Stimulated activated naive CD8-positive, alpha-beta T cell treated with anti-CD3 and anti-CD28 coated beads, Interleukin-15, Interleukin-2, amounts not matched to agents 100 ng/mL and 50 ng/mL, for 24 hours (primary cell): ENCODE results near the gene FRAT2.

ENCODE experiments used
- H3K27ac Mint-ChIP-seq: one replicate; pipeline ENCODE4 v1.8.0; 2021; ENCODE audit warnings: mild to moderate bottlenecking, mixed read lengths
- H3K27me3 Mint-ChIP-seq: one replicate; pipeline ENCODE4 v1.8.0; 2021; ENCODE audit warnings: mixed read lengths
- H3K36me3 Mint-ChIP-seq: one replicate; pipeline ENCODE4 v1.8.0; 2021; ENCODE audit warnings: low read depth, mixed read lengths
- H3K4me1 Mint-ChIP-seq: one replicate; pipeline ENCODE4 v1.8.0; 2021; ENCODE audit warnings: low read depth, mixed read lengths
- H3K4me3 Mint-ChIP-seq: one replicate; pipeline ENCODE4 v1.8.0; 2021; ENCODE audit warnings: mild to moderate bottlenecking, mixed read lengths
- H3K9me3 Mint-ChIP-seq: one replicate; pipeline ENCODE4 v1.8.0; 2021; ENCODE audit warnings: mixed read lengths

Gene FRAT2

DNA sequence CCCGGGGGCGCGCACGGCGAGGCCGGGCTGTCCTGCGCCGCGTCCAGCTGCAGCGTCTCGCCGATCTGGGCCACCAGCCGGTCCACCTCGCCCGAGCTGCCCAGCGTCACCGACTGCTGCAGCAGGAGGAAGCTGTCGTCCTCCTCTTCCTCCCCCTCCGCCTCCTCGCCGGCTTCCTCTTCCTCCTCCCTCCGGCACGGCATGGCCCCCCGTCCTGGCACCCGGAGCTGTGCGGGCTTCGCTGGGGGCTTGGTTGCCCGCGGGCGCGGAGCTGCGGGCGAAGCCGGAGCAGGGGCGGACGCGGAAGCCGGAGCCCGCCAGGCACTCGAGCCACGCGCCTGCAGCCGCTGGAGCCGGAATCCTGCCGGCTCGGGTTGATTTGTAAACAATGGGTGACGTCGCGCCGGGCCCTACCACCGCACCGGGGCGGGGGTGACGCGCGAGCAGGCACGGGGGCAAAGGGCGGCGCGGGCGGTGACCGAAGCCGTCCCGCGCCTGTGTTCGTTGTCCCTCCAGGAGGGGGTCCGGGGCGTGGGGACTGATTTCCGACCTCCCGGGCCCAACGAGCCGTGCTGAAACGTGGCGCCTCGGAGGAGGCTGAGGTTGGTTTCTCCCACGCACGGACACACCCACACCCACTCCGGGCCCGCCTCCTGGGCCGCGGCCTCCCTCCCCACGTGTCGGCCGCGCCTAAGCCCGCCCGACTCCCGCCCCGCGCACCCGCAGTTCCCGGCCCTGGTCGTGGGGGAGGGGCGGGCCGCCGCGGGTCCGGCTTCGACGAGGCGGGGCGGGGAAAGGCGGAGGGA lies at the start of gene FRAT2:
Gene FRAT2, minus strand, starts transcription at position 360 of the 806 bp plus-strand sequence. Its CDS starts 157 bp downstream, at position 203.
- Mint-ChIP-seq H3K36me3 (peaks cover 9% of the 10 kb centered on the region), H3K27me3 (no peaks in the 10 kb centered on the region), H3K9me3 (no peaks in the 10 kb centered on the region), H3K27ac (peak within 1 kb of the TSS; percentile 85), H3K4me1 (peaks cover 49% of the 10 kb centered on the region), H3K4me3 (peak within 1 kb of the TSS; percentile 89)

GRCh38 chr10:97384156-97384555 lies 49.6 kb upstream of the FRAT2 start:
- no peaks in the 10 kb centered on the region for H3K27me3 Mint-ChIP-seq
- no peak overlapping the region for H3K4me3 Mint-ChIP-seq
- H3K9me3 Mint-ChIP-seq = no peaks in the 10 kb centered on the region
- no peaks in the 10 kb centered on the region for H3K4me1 Mint-ChIP-seq
- peaks cover 49% of the 10 kb centered on the region for H3K36me3 Mint-ChIP-seq
- H3K27ac Mint-ChIP-seq = no peak overlapping the region

- H3K4me3 Mint-ChIP-seq = no peak overlapping the region
- H3K4me1 Mint-ChIP-seq = no peaks in the 10 kb centered on the region
- no peaks in the 10 kb centered on the region for H3K27me3 Mint-ChIP-seq
- H3K36me3 Mint-ChIP-seq = peaks cover 47% of the 10 kb centered on the region
- no peak overlapping the region for H3K27ac Mint-ChIP-seq
- H3K9me3 Mint-ChIP-seq = no peaks in the 10 kb centered on the region
Measured at GRCh38 chr10:97383159-97383558, 48.6 kb upstream of the FRAT2 start.

DNA sequence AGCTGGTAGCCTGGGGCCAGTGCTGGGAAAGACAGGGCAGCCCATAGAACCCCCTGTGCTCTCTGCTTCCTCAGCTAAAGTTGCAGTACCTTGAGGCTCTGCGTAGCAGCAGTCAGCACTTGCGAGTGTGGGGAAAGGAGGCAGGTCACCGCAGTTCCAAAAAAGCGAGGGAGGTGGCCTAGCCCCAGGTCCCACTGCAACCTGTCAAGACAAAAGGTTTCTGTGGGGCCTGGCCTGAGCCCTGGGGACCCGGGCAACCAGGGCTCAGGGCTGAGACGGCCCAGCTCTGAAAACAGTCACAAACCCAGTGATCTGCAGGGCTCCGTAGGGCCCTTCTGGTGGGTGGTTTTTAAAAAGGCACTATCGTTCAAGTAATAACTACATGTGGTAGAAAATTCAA lies 47.1 kb upstream of the FRAT2 start:
- Mint-ChIP-seq H3K36me3 (peaks cover 43% of the 10 kb centered on the region), H3K4me3 (no peak overlapping the region), H3K4me1 (no peaks in the 10 kb centered on the region), H3K27me3 (no peaks in the 10 kb centered on the region), H3K9me3 (no peaks in the 10 kb centered on the region), H3K27ac (no peak overlapping the region)

GRCh38 chr10:97380516-97380915 lies 46.0 kb upstream of the FRAT2 start:
- Mint-ChIP-seq H3K9me3 (no peaks in the 10 kb centered on the region), H3K4me3 (no peak overlapping the region), H3K4me1 (no peaks in the 10 kb centered on the region), H3K27ac (no peak overlapping the region), H3K27me3 (no peaks in the 10 kb centered on the region), H3K36me3 (peaks cover 42% of the 10 kb centered on the region)

- Mint-ChIP-seq H3K36me3 (peaks cover 41% of the 10 kb centered on the region), H3K4me3 (no peak overlapping the region), H3K27ac (no peak overlapping the region), H3K27me3 (no peaks in the 10 kb centered on the region), H3K9me3 (no peaks in the 10 kb centered on the region), H3K4me1 (no peaks in the 10 kb centered on the region)
Measured at GRCh38 chr10:97378933-97379921, 44.7 kb upstream of the FRAT2 start.

- H3K27ac Mint-ChIP-seq = no peak overlapping the region
- no peaks in the 10 kb centered on the region for H3K9me3 Mint-ChIP-seq
- peaks cover 50% of the 10 kb centered on the region for H3K36me3 Mint-ChIP-seq
- H3K4me1 Mint-ChIP-seq = no peaks in the 10 kb centered on the region
- no peaks in the 10 kb centered on the region for H3K27me3 Mint-ChIP-seq
- H3K4me3 Mint-ChIP-seq = no peak overlapping the region
Measured at GRCh38 chr10:97376413-97376812, 41.9 kb upstream of the FRAT2 start.

- no peak overlapping the region for H3K4me3 Mint-ChIP-seq
- no peaks in the 10 kb centered on the region for H3K9me3 Mint-ChIP-seq
- peaks cover 60% of the 10 kb centered on the region for H3K36me3 Mint-ChIP-seq
- H3K4me1 Mint-ChIP-seq = no peaks in the 10 kb centered on the region
- H3K27ac Mint-ChIP-seq = no peak overlapping the region
- no peaks in the 10 kb centered on the region for H3K27me3 Mint-ChIP-seq
Measured at GRCh38 chr10:97373456-97373855, 38.9 kb upstream of the FRAT2 start.

DNA sequence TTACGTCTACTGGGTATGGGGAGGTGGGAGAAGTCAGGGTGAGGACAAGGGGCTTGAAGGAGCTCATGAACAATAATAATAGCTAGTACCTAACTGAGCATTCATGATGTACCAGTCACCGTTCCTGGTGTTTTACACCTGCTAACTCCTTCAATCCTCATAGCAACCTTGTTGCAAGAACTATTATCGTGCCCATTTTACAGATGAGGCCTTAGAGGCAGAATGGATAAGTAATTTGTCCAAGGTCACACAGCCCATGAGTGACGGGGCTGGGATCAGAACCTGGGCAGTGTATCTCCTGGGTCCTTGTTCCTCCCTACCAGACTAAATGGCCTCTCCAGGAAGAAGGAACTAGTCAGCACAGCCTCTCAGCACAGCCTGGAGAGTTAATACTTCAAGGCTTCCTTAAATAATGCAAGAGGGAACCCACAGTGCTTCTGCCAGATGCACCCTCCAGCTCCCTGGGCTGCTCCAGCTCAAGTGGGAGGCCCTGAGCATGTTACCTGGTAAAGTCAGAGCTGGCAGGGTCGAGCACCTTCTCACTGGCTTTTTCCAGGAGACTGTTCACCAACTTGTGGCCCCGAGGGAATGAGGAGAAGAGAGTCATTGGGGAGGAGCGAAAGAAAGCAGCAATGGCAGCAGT lies 37.8 kb upstream of the FRAT2 start:
- H3K9me3 Mint-ChIP-seq = no peaks in the 10 kb centered on the region
- no peaks in the 10 kb centered on the region for H3K4me1 Mint-ChIP-seq
- no peak overlapping the region for H3K4me3 Mint-ChIP-seq
- H3K27ac Mint-ChIP-seq = no peak overlapping the region
- no peaks in the 10 kb centered on the region for H3K27me3 Mint-ChIP-seq
- H3K36me3 Mint-ChIP-seq = peaks cover 56% of the 10 kb centered on the region

DNA sequence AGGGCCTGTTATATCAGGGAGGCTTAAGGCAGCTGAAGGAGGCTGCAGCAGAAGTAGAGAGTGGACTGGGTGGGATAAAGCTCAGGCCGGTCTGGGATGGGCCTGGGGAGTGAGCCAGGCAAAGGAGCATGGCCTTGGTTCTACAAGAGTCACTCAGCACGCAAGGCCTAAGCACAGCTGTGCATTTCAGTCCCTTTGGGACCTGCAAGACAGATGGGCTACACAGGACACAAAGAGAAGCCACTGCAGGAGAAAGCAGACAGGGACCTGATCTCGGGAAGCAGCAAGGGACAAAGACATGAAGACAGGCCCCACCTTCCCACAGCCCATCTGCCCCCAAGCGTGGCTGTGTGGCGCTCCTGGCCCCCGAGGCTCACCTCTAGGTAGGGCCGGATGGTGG lies 37.2 kb upstream of the FRAT2 start:
- no peaks in the 10 kb centered on the region for H3K27me3 Mint-ChIP-seq

DNA sequence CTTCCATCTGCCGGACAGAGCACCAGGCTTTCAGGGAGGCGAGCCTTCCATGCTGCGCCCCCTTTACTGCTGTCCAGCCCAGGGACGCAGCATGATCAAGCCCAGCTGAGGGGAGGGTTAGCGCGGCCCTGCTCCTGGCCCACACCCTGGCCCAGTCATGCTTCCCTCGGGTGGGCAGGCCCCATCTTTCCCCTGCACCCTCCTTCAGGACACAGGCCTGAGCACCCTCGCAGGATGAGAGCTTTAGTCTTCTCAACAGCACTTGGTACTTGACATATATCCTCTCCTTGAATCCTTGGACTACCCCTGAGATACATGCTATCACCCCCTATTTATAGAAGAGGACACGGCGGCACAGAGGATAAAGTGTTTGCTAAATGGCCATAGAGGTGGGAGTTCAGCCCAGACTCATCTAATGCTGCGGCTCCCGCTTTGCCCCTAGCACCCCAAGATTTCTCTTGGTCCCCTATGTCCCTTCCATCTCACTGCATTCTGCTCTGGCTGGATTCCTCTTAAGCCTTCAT lies 32.7 kb upstream of the FRAT2 start:
- Mint-ChIP-seq H3K27me3 (no peaks in the 10 kb centered on the region), H3K4me3 (no peak overlapping the region), H3K27ac (no peak overlapping the region), H3K4me1 (no peaks in the 10 kb centered on the region), H3K9me3 (no peaks in the 10 kb centered on the region), H3K36me3 (peaks cover 81% of the 10 kb centered on the region)

More for the DNA sequence above, 37.2 kb upstream of the FRAT2 start:
- Mint-ChIP-seq H3K4me3 (no peak overlapping the region), H3K27ac (no peak overlapping the region), H3K36me3 (peaks cover 62% of the 10 kb centered on the region), H3K4me1 (no peaks in the 10 kb centered on the region), H3K9me3 (no peaks in the 10 kb centered on the region)

GRCh38 chr10:97366572-97366971 lies 32.0 kb upstream of the FRAT2 start:
- Mint-ChIP-seq H3K36me3 (peaks cover 75% of the 10 kb centered on the region), H3K27ac (no peak overlapping the region), H3K27me3 (no peaks in the 10 kb centered on the region), H3K9me3 (no peaks in the 10 kb centered on the region), H3K4me1 (no peaks in the 10 kb centered on the region), H3K4me3 (no peak overlapping the region)

- Mint-ChIP-seq H3K4me3 (no peak overlapping the region), H3K36me3 (peaks cover 73% of the 10 kb centered on the region), H3K27me3 (no peaks in the 10 kb centered on the region), H3K9me3 (no peaks in the 10 kb centered on the region), H3K27ac (no peak overlapping the region), H3K4me1 (no peaks in the 10 kb centered on the region)
Measured at GRCh38 chr10:97365761-97366351, 31.3 kb upstream of the FRAT2 start.

DNA sequence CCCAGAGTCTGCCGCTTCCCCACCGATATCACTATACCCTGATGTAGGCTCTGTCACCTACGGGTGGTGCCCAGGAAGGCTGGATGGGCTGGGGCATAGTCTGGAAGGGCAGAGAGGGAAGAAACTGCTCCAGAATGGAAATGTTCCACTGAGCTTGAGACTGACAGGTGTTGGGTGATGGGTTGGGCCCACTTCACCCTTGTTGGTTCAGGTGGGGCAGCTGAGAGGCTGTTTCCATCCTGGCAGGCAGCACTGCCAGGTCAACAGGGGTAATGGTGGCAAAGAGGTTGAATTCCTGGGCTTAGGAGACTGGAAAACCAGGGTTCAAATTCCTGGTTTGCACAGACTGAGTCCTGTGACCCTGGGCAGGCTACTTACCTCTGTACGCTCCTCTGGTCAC lies 28.5 kb upstream of the FRAT2 start:
- no peak overlapping the region for H3K4me3 Mint-ChIP-seq
- H3K27me3 Mint-ChIP-seq = no peaks in the 10 kb centered on the region
- no peaks in the 10 kb centered on the region for H3K4me1 Mint-ChIP-seq
- peaks cover 63% of the 10 kb centered on the region for H3K36me3 Mint-ChIP-seq
- no peak overlapping the region for H3K27ac Mint-ChIP-seq
- H3K9me3 Mint-ChIP-seq = no peaks in the 10 kb centered on the region
